Body of pancreas (tissue), 4 donors: ENCODE data around the gene HTRA2. TPM values are rescaled to one million over a fixed set of nuclear protein-coding genes. Genes with fewer than 3 reads are reported as not detected.
A peak's percentile ranks its signal among the peaks of the same experiment; 100 is the strongest.

Experiments used
- ATAC-seq: fragments of 150-250 bp; one replicate; pipeline ENCODE4 v1.9.1; 2016
- DNase-seq, 4 donors: peaks; one replicate each; pipeline ENCODE4 v3.0.0-alpha.2; 2019
- H3K27ac ChIP-seq, 4 donors: fragments of 200-600 bp; sonication (generic); 1 replicate in 3 of 4; 2 replicates in 1 of 4; pipeline versions ENCODE4 v1.5.1 to v1.6.1; 2016 to 2019; ENCODE audit warnings: mild to moderate bottlenecking in 1 of 4, mixed read lengths in 1 of 4, moderate library complexity in 1 of 4
- H3K27me3 ChIP-seq, 2 donors: fragments of 200-600 bp; sonication (generic); one replicate each; pipeline ENCODE4 v1.6.0; 2016; ENCODE audit warnings: mild to moderate bottlenecking in 1 of 2
- H3K36me3 ChIP-seq, 2 donors: fragments of 200-600 bp; sonication (generic); replicated peaks in 1 of 2; 2 replicates each; pipeline ENCODE4 v1.5.1; 2016; ENCODE audit warnings: low read depth in 2 of 2; ENCODE audit not compliant: insufficient read depth in 1 of 2
- H3K4me1 ChIP-seq: fragments of 200-600 bp; sonication (generic); one replicate; pipeline ENCODE4 v1.6.0; 2016
- H3K4me3 ChIP-seq, 2 donors: fragments of 200-600 bp; sonication (generic); 1 replicate in 1 of 2; 2 replicates in 1 of 2; pipeline ENCODE4 v1.5.1; 2016 to 2019
- H3K9me3 ChIP-seq, 3 donors: fragments of 200-600 bp; sonication (generic); 1 replicate in 2 of 3; 2 replicates in 1 of 3; pipeline ENCODE4 v1.5.1; 2016
- POLR2A ChIP-seq, 3 donors: fragments of 450-650 bp; IDR thresholded peaks; one replicate each; pipeline ENCODE4 v1.6.1; 2016; ENCODE audit warnings: antibody characterized with exemption in 3 of 3, mild to moderate bottlenecking in 2 of 3
- WGBS, 2 donors: methylation state at CpG; one replicate each; pipeline ENCODE4 v1.1.5; 2017; 5-methylcytosine and 5-hydroxymethylcytosine counted together
- intact Hi-C: fragments of 100-400 bp; cut with DNase I; formaldehyde crosslinking; loops from one replicate; pipeline ENCODE4 v1.15.1; 2023
- total RNA-seq, 2 donors: library from RNA; depleted of rRNA; stranded (reverse); fragments of >200 nt; gene quantifications; one replicate each; pipeline ENCODE4 v1.1.0, GENCODE V29; 2016
- TF ChIP-seq, protein P1 (sequence below), 7 experiments: fragments of 450-650 bp in 4 of 7; fragments of 200-600 bp in 3 of 7; sonication (generic) in 3 of 7; IDR thresholded peaks; one replicate each; pipeline ENCODE4 v1.5.1; 2016 to 2019; ENCODE audit warnings: antibody characterized with exemption in 7 of 7

Gene HTRA2
- total RNA-seq, 2 donors from 2014 or later, result 14.3 to 14.5 TPM

DNA sequence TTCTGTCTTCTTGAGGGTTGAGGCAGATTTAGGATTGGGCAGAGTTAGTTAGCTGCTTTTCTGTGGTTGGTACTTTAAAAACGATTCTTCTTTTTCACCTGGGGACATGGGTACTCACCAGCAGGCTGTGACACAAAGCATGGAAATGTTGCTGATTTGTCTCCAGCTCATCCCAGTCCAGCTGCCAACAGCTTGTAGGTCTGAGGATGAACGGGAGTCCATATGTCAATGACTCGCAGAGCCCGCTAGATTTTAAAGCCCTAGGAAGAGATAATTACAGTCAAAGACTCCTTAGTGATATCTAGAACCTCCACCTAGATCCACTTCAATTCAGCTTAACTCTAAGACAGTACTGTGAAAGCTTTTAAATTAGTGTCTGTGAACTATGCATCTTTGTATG lies 45.6 kb downstream of the HTRA2 start:
- H3K27ac ChIP-seq, result no peak overlapping the region
- intact Hi-C loops, result loop anchor here (5.0 kb wide), 1 partner anchor 88 kb away; no protein-coding TSS in a partner anchor
- H3K36me3 ChIP-seq, result no peaks in the 10 kb centered on the region
- WGBS, 2 donors, result 75 to 76% methylated on average over 4 of the region's 4 CpGs
- no peak for DNase-seq
- TF ChIP-seq POLR2A (IDR thresholded peaks at IDR 0.05), result no peak
- TF ChIP-seq, protein P1, sequence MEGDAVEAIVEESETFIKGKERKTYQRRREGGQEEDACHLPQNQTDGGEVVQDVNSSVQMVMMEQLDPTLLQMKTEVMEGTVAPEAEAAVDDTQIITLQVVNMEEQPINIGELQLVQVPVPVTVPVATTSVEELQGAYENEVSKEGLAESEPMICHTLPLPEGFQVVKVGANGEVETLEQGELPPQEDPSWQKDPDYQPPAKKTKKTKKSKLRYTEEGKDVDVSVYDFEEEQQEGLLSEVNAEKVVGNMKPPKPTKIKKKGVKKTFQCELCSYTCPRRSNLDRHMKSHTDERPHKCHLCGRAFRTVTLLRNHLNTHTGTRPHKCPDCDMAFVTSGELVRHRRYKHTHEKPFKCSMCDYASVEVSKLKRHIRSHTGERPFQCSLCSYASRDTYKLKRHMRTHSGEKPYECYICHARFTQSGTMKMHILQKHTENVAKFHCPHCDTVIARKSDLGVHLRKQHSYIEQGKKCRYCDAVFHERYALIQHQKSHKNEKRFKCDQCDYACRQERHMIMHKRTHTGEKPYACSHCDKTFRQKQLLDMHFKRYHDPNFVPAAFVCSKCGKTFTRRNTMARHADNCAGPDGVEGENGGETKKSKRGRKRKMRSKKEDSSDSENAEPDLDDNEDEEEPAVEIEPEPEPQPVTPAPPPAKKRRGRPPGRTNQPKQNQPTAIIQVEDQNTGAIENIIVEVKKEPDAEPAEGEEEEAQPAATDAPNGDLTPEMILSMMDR (IDR thresholded peaks at IDR 0.05), result no peak
- no peaks in the 10 kb centered on the region for H3K27me3 ChIP-seq
- H3K4me3 ChIP-seq, result no peak overlapping the region
- ATAC-seq, result no peak
- no peaks in the 10 kb centered on the region for H3K4me1 ChIP-seq
- no peaks in the 10 kb centered on the region for H3K9me3 ChIP-seq

DNA sequence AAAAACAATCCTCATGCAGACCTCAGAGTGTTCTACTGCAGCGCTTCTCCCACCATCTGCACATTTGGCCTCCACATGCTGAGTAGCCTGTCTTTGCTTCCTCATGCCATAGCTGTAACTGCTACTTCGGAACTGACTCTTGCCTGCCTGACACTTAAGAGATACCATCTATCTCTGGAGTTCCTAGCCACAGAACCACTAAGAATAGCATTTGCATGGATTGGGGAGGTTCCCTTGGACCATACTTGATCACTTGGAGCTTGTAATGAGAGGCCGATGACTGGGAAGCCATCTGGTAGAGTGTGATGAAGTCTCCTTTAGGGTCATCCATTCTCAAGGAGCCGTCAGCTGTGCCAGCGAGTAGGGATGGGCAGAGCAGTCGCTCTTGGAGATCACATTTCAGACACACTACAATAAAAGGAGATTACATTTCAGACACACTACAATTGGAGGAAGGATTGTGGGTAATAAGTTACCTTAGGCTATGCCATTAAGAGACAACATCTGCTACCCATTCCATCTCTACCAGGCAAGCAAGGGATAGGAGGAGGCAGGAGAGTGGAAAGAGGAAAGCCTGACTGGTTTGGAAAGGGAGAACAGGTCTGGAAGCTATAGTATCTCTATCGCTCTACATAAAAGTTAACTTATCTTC lies 46.6 kb downstream of the HTRA2 start:
- H3K27ac ChIP-seq, result peak overlapping the region in 1 of 4 donors; percentile 19
- DNase-seq, result no peak
- no peaks in the 10 kb centered on the region for H3K9me3 ChIP-seq
- no peak overlapping the region for H3K4me3 ChIP-seq
- intact Hi-C loops, result loop anchor here (5.0 kb wide), 1 partner anchor 89 kb away; no protein-coding TSS in a partner anchor
- TF ChIP-seq, protein P1 (IDR thresholded peaks at IDR 0.05), result no peak
- no peak for TF ChIP-seq POLR2A (IDR thresholded peaks at IDR 0.05)
- H3K27me3 ChIP-seq, result no peaks in the 10 kb centered on the region
- H3K4me1 ChIP-seq, result no peaks in the 10 kb centered on the region
- 72 to 85% methylated on average over 7 of the region's 7 CpGs for WGBS, 2 donors
- no peak for ATAC-seq
- H3K36me3 ChIP-seq, result no peaks in the 10 kb centered on the region

DNA sequence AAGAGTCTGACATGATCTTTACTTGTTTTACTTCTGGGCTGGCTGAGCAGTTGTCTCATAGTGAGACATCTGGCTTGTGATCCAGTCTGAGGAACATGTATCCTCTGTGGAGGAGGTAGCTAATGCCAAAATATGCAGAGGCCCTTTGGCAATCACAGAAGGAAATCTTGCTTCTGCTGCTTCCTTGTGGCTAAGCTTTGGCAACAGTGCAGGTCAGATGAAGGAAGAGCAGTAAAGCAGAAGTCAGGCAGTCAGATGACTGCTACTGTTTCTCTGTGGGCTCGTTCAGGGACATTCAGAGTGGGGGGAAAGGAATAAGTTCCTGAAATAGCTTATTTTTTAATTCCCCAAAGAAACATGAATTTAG lies 47.1 kb downstream of the HTRA2 start:
- intact Hi-C loops, result loop anchor here (5.0 kb wide), 1 partner anchor 90 kb away; no protein-coding TSS in a partner anchor
- Histone ChIP-seq H3K27ac (peak overlapping the region in 1 of 4 donors; percentile 54), H3K4me1 (no peaks in the 10 kb centered on the region), H3K27me3 (no peaks in the 10 kb centered on the region), H3K4me3 (no peak overlapping the region), H3K36me3 (no peaks in the 10 kb centered on the region), H3K9me3 (no peaks in the 10 kb centered on the region)
- peak in 1 of 3 donors; percentile 17 for TF ChIP-seq POLR2A (IDR thresholded peaks at IDR 0.05)
- TF ChIP-seq, protein P1 (IDR thresholded peaks at IDR 0.05), result no peak
- DNase-seq, result peak in 2 of 4 donors; percentile 29 to 76
- ATAC-seq, result peak; percentile 63
- WGBS, 2 donors, result 28 to 33% methylated on average over 1 of the region's 1 CpG

DNA sequence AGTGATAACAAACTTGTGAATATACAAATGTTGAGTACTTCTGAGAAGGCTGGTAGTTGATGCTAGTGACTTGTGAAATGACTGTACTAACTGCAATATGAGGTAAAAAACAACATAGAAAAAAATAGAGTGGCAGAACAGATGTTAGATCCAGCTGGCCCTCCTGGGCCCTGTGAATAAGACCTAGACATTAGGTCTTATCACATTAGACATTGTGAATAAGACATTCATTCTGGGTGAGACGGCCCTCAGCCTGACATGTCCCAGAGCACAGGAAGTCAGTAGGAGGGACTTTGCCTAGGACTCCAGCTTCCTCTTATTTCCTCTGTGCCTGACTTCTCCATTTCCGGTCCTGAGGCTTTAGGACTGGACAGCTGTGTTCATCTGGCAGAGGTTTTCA lies 47.7 kb downstream of the HTRA2 start:
- DNase-seq (peak in 1 of 4 donors; percentile 50), ATAC-seq (peak; percentile 40)
- 50 to 65% methylated on average over 2 of the region's 2 CpGs for WGBS, 2 donors
- H3K27ac ChIP-seq, result peak overlapping the region in 1 of 4 donors; percentile 54
- H3K4me1 ChIP-seq, result no peaks in the 10 kb centered on the region
- intact Hi-C loops, result loop anchor here (5.0 kb wide), 1 partner anchor 90 kb away; no protein-coding TSS in a partner anchor
- H3K4me3 ChIP-seq, result no peak overlapping the region
- no peak for TF ChIP-seq POLR2A (IDR thresholded peaks at IDR 0.05)
- no peaks in the 10 kb centered on the region for H3K27me3 ChIP-seq
- no peaks in the 10 kb centered on the region for H3K9me3 ChIP-seq
- no peaks in the 10 kb centered on the region for H3K36me3 ChIP-seq

DNA sequence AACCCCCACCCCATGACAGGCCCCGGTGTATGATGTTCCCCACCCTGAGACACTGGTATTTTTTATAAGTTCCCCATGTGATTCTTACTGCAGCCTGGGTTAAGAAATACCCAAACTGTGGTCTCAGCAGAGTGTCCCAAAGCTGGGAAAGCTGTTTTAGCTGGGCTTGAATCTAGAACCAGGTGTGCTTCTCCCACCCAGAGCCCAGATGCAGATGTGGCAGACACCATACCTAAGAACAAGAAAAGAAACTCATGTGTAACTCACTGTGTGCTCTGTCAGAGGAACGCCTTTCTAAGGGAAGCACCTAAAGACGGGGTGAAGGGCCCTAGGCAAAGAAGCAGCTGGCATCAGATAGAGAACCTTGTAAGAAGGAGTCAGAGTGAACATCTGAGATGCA lies 48.7 kb downstream of the HTRA2 start:
- no peak for TF ChIP-seq POLR2A (IDR thresholded peaks at IDR 0.05)
- TF ChIP-seq, protein P1 (IDR thresholded peaks at IDR 0.05), result no peak
- H3K4me1 ChIP-seq, result no peaks in the 10 kb centered on the region
- ATAC-seq, result no peak

More for the DNA sequence above, 48.7 kb downstream of the HTRA2 start:
- H3K9me3 ChIP-seq, result no peaks in the 10 kb centered on the region
- DNase-seq, result no peak
- intact Hi-C loops, result loop anchor here (5.0 kb wide), 1 partner anchor 91 kb away; no protein-coding TSS in a partner anchor
- no peak overlapping the region for H3K4me3 ChIP-seq
- H3K36me3 ChIP-seq, result no peaks in the 10 kb centered on the region
- H3K27ac ChIP-seq, result no peak overlapping the region
- WGBS, 2 donors, result 74 to 78% methylated on average over 3 of the region's 3 CpGs
- H3K27me3 ChIP-seq, result no peaks in the 10 kb centered on the region
